NCI-H2196 (cell line): ENCODE measurements around the gene CSF3R.
"Not testable (repeated sequence)": the region's sequence is repeated elsewhere in the genome, so short reads cannot be mapped to it uniquely, and the experiment has no call there.

ENCODE experiments used
- DNase-seq: peaks from one replicate; lab custom pipeline; 2025; ENCODE audit not compliant: unreplicated experiment; lab: John Stamatoyannopoulos, UW

CSF3R gene

GRCh38 chr1:36513676-36514473, 31.2 kb upstream of the CSF3R start:
- DNase-seq = no peak

GRCh38 chr1:36512842-36513241, 30.1 kb upstream of the CSF3R start:
- DNase-seq = no peak

- no peak for DNase-seq
Observed at GRCh38 chr1:36511804-36512798, 29.4 kb upstream of the CSF3R start.

- not testable (repeated sequence) for DNase-seq
Observed at GRCh38 chr1:36511220-36511619, 28.5 kb upstream of the CSF3R start.

GRCh38 chr1:36510418-36510817, 27.7 kb upstream of the CSF3R start:
- DNase-seq = no peak

- DNase-seq = no peak
Observed at GRCh38 chr1:36508257-36508656, 25.5 kb upstream of the CSF3R start.

- no peak for DNase-seq
Observed at GRCh38 chr1:36506276-36506920, 23.7 kb upstream of the CSF3R start.

GRCh38 chr1:36503733-36504132, 21.0 kb upstream of the CSF3R start:
- no peak for DNase-seq

- DNase-seq = no peak
Observed at GRCh38 chr1:36503159-36503558, 20.4 kb upstream of the CSF3R start.

GRCh38 chr1:36502616-36503015, 19.9 kb upstream of the CSF3R start:
- no peak for DNase-seq

- DNase-seq = not testable (repeated sequence)
Observed at GRCh38 chr1:36501911-36502310, 19.2 kb upstream of the CSF3R start.

GRCh38 chr1:36497207-36497606, 14.5 kb upstream of the CSF3R start:
- no peak for DNase-seq

- no peak for DNase-seq
Observed at GRCh38 chr1:36494971-36495370, 12.3 kb upstream of the CSF3R start.

- no peak for DNase-seq
Observed at GRCh38 chr1:36493524-36493923, 10.8 kb upstream of the CSF3R start.

GRCh38 chr1:36492491-36492890, 9.8 kb upstream of the CSF3R start:
- no peak for DNase-seq

- DNase-seq = not testable (repeated sequence)
Observed at GRCh38 chr1:36489258-36490051, 6.7 kb upstream of the CSF3R start.

- no peak for DNase-seq
Observed at GRCh38 chr1:36487906-36488305, 5.2 kb upstream of the CSF3R start.

- DNase-seq = not testable (repeated sequence)
Observed at GRCh38 chr1:36487336-36487725, 4.6 kb upstream of the CSF3R start.

GRCh38 chr1:36486439-36487335, 4.0 kb upstream of the CSF3R start:
- peak; percentile 92 for DNase-seq

- no peak for DNase-seq
Observed at GRCh38 chr1:36486093-36486438, 3.4 kb upstream of the CSF3R start.
